ENCODE measurements around the gene SMPD1. TPM values are rescaled to one million over a fixed set of nuclear protein-coding genes. Genes with fewer than 3 reads are reported as not detected.

Gene SMPD1
- total RNA-seq, 1 donor, result 75.6 TPM

DNA sequence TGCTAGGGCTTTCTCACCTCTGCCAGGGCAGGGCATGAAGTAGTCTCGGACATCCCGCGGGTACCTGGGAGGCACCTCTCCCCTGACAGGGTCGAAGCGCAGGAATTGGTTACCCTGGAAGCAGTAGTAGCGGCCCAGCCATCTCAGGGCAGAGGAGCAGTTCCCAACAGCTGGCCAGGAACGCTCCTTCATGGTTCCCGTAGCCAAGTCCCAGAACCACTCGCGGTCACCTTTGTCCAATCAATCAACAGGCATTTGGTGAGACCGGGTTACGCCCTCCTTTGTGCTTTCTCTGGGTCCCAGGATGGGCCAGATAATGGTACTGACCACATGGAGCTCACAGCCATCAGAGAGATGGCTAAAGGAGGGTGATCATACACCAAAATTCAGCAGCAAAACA, 47.1 kb downstream of the SMPD1 start:
- TF ChIP-seq, protein P1, sequence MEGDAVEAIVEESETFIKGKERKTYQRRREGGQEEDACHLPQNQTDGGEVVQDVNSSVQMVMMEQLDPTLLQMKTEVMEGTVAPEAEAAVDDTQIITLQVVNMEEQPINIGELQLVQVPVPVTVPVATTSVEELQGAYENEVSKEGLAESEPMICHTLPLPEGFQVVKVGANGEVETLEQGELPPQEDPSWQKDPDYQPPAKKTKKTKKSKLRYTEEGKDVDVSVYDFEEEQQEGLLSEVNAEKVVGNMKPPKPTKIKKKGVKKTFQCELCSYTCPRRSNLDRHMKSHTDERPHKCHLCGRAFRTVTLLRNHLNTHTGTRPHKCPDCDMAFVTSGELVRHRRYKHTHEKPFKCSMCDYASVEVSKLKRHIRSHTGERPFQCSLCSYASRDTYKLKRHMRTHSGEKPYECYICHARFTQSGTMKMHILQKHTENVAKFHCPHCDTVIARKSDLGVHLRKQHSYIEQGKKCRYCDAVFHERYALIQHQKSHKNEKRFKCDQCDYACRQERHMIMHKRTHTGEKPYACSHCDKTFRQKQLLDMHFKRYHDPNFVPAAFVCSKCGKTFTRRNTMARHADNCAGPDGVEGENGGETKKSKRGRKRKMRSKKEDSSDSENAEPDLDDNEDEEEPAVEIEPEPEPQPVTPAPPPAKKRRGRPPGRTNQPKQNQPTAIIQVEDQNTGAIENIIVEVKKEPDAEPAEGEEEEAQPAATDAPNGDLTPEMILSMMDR (IDR thresholded peaks at IDR 0.05; ENCODE audit: extremely low read depth, low read depth, low read length), result no peak
- Histone ChIP-seq H4K20me1 (ENCODE audit: insufficient read depth, low read length) (no peaks in the 10 kb centered on the region), H3K4me2 (ENCODE audit: insufficient read depth, low read length) (no peak overlapping the region), H3K36me3 (ENCODE audit: insufficient read depth, low read length) (no peaks in the 10 kb centered on the region), H3K4me3 (ENCODE audit: insufficient read depth, low read length) (no peak overlapping the region), H3K4me1 (ENCODE audit: insufficient read depth, low read length) (no peaks in the 10 kb centered on the region), H3K27ac (ENCODE audit: low read depth, low read length) (no peak overlapping the region), H3K79me2 (ENCODE audit: insufficient read depth, low read length) (no peaks in the 10 kb centered on the region), H3K9me3 (ENCODE audit: low read depth, low read length) (no peaks in the 10 kb centered on the region), H3K27me3 (ENCODE audit: insufficient read depth, low read length) (no peaks in the 10 kb centered on the region), H2AFZ (ENCODE audit: low read length) (no peak overlapping the region)
- DNase-seq (ENCODE audit: insufficient read length, low spot score, missing footprints), result no peak

DNA sequence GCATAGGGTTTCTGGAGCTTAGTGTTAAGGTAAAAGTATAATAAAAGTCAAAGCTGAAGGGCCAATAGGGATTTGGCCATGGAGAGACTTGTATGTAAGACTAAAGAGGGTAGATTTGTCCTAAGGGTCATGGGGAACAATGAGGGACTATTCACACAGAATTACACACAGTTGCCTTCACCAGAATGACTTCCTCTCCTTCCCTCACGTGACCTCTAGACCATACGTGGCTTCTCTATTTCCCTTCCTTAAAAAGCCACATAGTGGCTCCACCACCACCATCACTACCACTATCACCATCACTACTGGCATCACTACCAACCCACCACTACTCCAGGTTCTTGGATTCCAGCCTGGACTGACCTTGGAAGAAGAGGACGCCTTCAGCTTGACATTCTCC, 47.7 kb downstream of the SMPD1 start:
- Histone ChIP-seq H3K9me3 (ENCODE audit: low read depth, low read length) (no peaks in the 10 kb centered on the region), H3K4me2 (ENCODE audit: insufficient read depth, low read length) (no peak overlapping the region), H3K79me2 (ENCODE audit: insufficient read depth, low read length) (no peaks in the 10 kb centered on the region), H3K4me3 (ENCODE audit: insufficient read depth, low read length) (no peak overlapping the region), H4K20me1 (ENCODE audit: insufficient read depth, low read length) (no peaks in the 10 kb centered on the region), H3K36me3 (ENCODE audit: insufficient read depth, low read length) (no peaks in the 10 kb centered on the region), H3K27ac (ENCODE audit: low read depth, low read length) (no peak overlapping the region), H3K27me3 (ENCODE audit: insufficient read depth, low read length) (no peaks in the 10 kb centered on the region), H2AFZ (ENCODE audit: low read length) (no peak overlapping the region), H3K4me1 (ENCODE audit: insufficient read depth, low read length) (no peaks in the 10 kb centered on the region)
- TF ChIP-seq, protein P1 (IDR thresholded peaks at IDR 0.05; ENCODE audit: extremely low read depth, low read depth, low read length), result no peak
- no peak for DNase-seq (ENCODE audit: insufficient read length, low spot score, missing footprints)

- no peak overlapping the region for H3K4me2 ChIP-seq (ENCODE audit: insufficient read depth, low read length)
- no peak overlapping the region for H3K27ac ChIP-seq (ENCODE audit: low read depth, low read length)
- no peak overlapping the region for H3K4me3 ChIP-seq (ENCODE audit: insufficient read depth, low read length)
- DNase-seq (ENCODE audit: insufficient read length, low spot score, missing footprints), result no peak
- H3K36me3 ChIP-seq (ENCODE audit: insufficient read depth, low read length), result no peaks in the 10 kb centered on the region
- no peak overlapping the region for H2AFZ ChIP-seq (ENCODE audit: low read length)
- H3K4me1 ChIP-seq (ENCODE audit: insufficient read depth, low read length), result no peaks in the 10 kb centered on the region
- H3K9me3 ChIP-seq (ENCODE audit: low read depth, low read length), result no peaks in the 10 kb centered on the region
- TF ChIP-seq, protein P1 (IDR thresholded peaks at IDR 0.05; ENCODE audit: extremely low read depth, low read depth, low read length), result peak; percentile 80
- no peaks in the 10 kb centered on the region for H3K79me2 ChIP-seq (ENCODE audit: insufficient read depth, low read length)
- no peaks in the 10 kb centered on the region for H3K27me3 ChIP-seq (ENCODE audit: insufficient read depth, low read length)
- no peaks in the 10 kb centered on the region for H4K20me1 ChIP-seq (ENCODE audit: insufficient read depth, low read length)
Measured at GRCh38 chr11:6438979-6439571, 48.8 kb downstream of the SMPD1 start.

DNA sequence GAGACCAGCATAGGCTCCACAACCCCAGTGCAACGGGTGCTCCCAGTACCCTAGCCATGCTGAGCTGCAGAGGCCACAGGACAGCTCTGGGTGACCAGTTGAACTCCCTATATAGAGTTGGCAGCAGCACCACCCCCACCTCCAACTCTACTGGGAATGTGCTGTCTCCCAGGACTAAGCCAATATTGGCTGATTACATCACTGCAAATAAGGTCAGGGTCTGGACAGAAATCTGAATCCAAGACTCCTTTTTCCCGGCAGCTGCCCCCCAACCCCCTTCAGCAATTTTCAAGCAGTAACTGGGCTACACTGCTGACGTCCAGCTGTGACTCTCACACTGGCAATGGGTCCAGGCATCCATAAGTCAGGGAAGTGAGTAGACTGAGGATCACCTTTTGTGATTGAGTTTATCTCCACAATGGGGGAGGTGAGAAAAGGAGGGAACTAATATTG, 50.7 kb downstream of the SMPD1 start, which contains the start of gene HPX:
Gene HPX (minus strand): TSS at position 82 of the 453 bp plus-strand sequence. CDS start 24 bp downstream, at position 58.
- Histone ChIP-seq H3K4me3 (ENCODE audit: insufficient read depth, low read length) (no peak within 1 kb of the TSS), H3K4me2 (ENCODE audit: insufficient read depth, low read length) (no peak within 1 kb of the TSS), H4K20me1 (ENCODE audit: insufficient read depth, low read length) (no peaks in the 10 kb centered on the region), H3K9me3 (ENCODE audit: low read depth, low read length) (no peaks in the 10 kb centered on the region), H3K79me2 (ENCODE audit: insufficient read depth, low read length) (no peaks in the 10 kb centered on the region), H3K36me3 (ENCODE audit: insufficient read depth, low read length) (no peaks in the 10 kb centered on the region), H3K27me3 (ENCODE audit: insufficient read depth, low read length) (no peaks in the 10 kb centered on the region), H2AFZ (ENCODE audit: low read length) (no peak within 1 kb of the TSS), H3K27ac (ENCODE audit: low read depth, low read length) (no peak within 1 kb of the TSS), H3K4me1 (ENCODE audit: insufficient read depth, low read length) (no peaks in the 10 kb centered on the region)
- TF ChIP-seq, protein P1 (IDR thresholded peaks at IDR 0.05; ENCODE audit: extremely low read depth, low read depth, low read length), result no peak
- DNase-seq (ENCODE audit: insufficient read length, low spot score, missing footprints), result no peak

Data from osteoblast (primary cell).